Loucy (cell line): Measurements from ENCODE around the gene PALLD.

Source experiments
- EZH2phosphoT487 ChIP-seq: fragments of 200-600 bp; IDR thresholded peaks from 2 replicates; pipeline ENCODE4 v1.6.1; 2018; ENCODE audit warnings: antibody characterized with exemption, mild to moderate bottlenecking, moderate library complexity, borderline replicate concordance
- TF ChIP-seq, protein P1 (sequence below): fragments of 200-600 bp; sonication (generic); conservative IDR thresholded peaks from 2 replicates; pipeline ENCODE4 v1.5.1; 2014; ENCODE audit warnings: mild to moderate bottlenecking, antibody characterized with exemption, low read length

DNA sequence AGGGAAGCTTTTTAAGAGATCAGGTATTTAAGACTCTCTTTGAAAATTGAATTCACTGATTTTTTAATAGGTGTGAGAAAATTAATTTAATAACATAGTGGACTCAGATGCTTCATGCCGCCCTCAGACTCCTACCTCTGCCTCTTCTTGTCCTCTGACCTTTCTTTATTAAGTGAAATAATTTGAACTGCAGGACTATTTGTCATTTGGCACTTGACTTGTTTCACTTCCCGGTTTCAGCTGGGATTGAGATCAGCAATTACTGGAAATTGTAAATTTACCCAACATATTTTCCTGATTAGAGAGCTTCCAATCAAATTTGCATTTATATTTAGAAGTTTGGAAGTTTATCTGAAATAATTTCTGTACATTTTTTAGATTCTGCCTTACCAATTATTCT lies 396.4 kb downstream of the PALLD start:
- TF ChIP-seq, protein P1, sequence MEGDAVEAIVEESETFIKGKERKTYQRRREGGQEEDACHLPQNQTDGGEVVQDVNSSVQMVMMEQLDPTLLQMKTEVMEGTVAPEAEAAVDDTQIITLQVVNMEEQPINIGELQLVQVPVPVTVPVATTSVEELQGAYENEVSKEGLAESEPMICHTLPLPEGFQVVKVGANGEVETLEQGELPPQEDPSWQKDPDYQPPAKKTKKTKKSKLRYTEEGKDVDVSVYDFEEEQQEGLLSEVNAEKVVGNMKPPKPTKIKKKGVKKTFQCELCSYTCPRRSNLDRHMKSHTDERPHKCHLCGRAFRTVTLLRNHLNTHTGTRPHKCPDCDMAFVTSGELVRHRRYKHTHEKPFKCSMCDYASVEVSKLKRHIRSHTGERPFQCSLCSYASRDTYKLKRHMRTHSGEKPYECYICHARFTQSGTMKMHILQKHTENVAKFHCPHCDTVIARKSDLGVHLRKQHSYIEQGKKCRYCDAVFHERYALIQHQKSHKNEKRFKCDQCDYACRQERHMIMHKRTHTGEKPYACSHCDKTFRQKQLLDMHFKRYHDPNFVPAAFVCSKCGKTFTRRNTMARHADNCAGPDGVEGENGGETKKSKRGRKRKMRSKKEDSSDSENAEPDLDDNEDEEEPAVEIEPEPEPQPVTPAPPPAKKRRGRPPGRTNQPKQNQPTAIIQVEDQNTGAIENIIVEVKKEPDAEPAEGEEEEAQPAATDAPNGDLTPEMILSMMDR = no peak
- no peak for TF ChIP-seq EZH2phosphoT487
